ENCODE data around the gene RUSF1. TPM values are rescaled to one million over a fixed set of nuclear protein-coding genes. Genes with fewer than 3 reads are reported as not detected.

The RUSF1 gene
- total and polyA plus RNA-seq, 9 of the 15 experiments (the other 6 are each of a cell fraction or from before 2014, with no cell fraction given) = 0.80 to 52.8 (median 27.6) TPM

DNA sequence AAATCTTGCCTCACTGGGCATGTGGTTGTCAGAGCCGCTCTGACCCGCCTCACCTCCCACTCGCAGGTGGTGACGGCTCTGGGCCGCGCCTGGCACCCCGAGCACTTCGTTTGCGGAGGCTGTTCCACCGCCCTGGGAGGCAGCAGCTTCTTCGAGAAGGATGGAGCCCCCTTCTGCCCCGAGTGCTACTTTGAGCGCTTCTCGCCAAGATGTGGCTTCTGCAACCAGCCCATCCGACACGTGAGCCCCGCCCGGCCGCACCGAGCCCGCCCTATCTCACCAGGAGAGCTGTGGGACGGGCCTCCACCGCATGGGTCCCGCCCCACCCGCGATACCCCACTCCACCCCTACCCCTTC lies 32.3 kb downstream of the RUSF1 start (continued):
- TF ChIP-seq, protein P1, sequence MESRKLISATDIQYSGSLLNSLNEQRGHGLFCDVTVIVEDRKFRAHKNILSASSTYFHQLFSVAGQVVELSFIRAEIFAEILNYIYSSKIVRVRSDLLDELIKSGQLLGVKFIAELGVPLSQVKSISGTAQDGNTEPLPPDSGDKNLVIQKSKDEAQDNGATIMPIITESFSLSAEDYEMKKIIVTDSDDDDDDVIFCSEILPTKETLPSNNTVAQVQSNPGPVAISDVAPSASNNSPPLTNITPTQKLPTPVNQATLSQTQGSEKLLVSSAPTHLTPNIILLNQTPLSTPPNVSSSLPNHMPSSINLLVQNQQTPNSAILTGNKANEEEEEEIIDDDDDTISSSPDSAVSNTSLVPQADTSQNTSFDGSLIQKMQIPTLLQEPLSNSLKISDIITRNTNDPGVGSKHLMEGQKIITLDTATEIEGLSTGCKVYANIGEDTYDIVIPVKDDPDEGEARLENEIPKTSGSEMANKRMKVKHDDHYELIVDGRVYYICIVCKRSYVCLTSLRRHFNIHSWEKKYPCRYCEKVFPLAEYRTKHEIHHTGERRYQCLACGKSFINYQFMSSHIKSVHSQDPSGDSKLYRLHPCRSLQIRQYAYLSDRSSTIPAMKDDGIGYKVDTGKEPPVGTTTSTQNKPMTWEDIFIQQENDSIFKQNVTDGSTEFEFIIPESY (CRISPR knock-in tag; IDR thresholded peaks at IDR 0.05) = peak; percentile 70; the same call in 1 of the 2 replicates
- TF ChIP-seq MED1 (CRISPR knock-in tag; IDR thresholded peaks at IDR 0.05; ENCODE audit: borderline replicate concordance) (no peak), OTX1 (CRISPR knock-in tag; IDR thresholded peaks at IDR 0.05) (no peak), TCF3 (CRISPR knock-in tag; IDR thresholded peaks at IDR 0.05) (no peak)

DNA sequence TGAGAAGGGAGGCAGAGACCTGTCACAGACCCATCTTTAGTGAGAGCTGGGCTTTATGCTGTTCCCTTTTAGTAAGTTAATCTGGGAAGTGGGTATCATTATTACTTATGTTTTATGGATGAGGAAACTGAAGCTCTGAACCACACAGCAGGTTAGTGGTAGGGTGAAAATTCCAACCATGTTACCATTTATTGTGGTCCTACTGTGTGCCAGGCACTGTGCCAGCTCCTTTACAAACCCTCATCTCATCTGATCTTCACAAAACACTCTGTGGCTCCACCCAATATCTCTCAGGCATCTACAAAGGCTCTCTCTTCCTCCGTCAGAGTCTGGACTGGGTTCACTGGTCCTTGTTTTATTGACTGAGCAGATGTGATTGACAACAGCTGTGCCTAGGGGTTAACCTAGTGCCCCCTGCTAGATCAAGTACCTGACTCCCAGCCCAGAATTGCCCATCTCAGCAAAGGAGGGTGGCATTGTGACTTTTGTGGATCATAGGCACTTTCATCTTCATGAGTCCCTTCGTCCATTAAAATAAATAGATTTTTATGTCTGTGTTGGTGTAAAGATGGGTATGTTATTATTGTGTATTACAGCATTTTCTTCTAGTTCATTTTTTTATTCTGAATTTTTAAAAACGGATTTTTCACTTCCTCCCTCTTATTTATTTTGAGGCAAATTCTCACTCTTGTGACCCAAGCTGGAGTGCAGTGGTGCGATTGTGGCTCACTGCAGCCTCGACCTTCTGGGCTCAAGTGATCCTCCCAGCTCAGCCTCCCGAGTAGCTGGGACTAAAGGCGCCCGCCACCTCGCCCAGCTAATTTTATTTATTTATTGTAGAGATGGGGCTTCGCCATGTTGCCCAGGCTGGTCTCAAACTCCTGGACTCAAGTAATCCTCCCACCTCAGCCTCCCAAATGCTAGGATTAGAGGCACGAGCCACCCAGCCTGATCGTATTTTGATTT lies 33.1 kb downstream of the RUSF1 start:
- Histone ChIP-seq H4K20me1 (replicated peaks; ENCODE audit: control insufficient read depth, insufficient read depth, low read length) (no peaks in the 10 kb centered on the region), H2AFZ (ENCODE audit: low read depth, low read length) (peak overlapping the region; percentile 70; the same call in 1 of the 2 replicates), H3K9me3 (replicated peaks; ENCODE audit: control insufficient read depth, insufficient read depth, low read depth, low read length) (no peaks in the 10 kb centered on the region), H3K4me3 (no peak overlapping the region), H3K27me3 (ENCODE audit: control insufficient read depth in 2 of 2, insufficient read depth in 2 of 2, low read length in 2 of 2) (no peaks in the 10 kb centered on the region), H3K9ac (ENCODE audit: insufficient read depth in 1 of 2, low read depth in 2 of 2, low read length in 2 of 2) (no peak overlapping the region), H3K36me3 (ENCODE audit: control insufficient read depth, insufficient read depth, low read length) (no peaks in the 10 kb centered on the region), H3K4me1 (replicated peaks in 1 of 2; ENCODE audit: control insufficient read depth in 2 of 2, insufficient read depth in 2 of 2, low read length in 2 of 2) (peaks cover 30 to 62% of the 10 kb centered on the region in 2 experiments), H3K4me2 (ENCODE audit: insufficient read depth, low read length) (no peak overlapping the region), H3K9me1 (ENCODE audit: control insufficient read depth, insufficient read depth, low read length) (no peaks in the 10 kb centered on the region), H3K27ac (ENCODE audit: extremely low read depth, low read depth, low read length) (no peak overlapping the region; the same call in 2 of the 3 replicates), H3K79me2 (ENCODE audit: control insufficient read depth, insufficient read depth, low read length) (no peaks in the 10 kb centered on the region)
- FAIRE-seq = no peak
- intact Hi-C loops (cut with micrococcal nuclease) = loop anchor here (5.0 kb wide), 1 partner anchor 47 kb away; no protein-coding TSS in a partner anchor
- ATAC-seq = no peak
- WGBS (ENCODE audit: insufficient coverage, low coverage, missing lambda C conversion rate) = 83% methylated on average over 12 of the region's 12 CpGs
- no peak for DNase-seq (ENCODE audit: extremely low read depth in 1 of 4, low spot score in 3 of 4)
- ChIA-PET CTCF (ENCODE audit: low intra/inter-chr PET ratio) (no interaction called here), POLR2A (interaction anchor here (0.6 to 0.7 kb wide), 3 partner anchors 38 to 451 kb away, joined by 3 read pairs; no protein-coding TSS in a partner anchor)
- in situ Hi-C loops (cut with MboI) = no loop called here
- TF ChIP-seq NFIC (IDR thresholded peaks at IDR 0.05) (peak; percentile 7; the same call in 1 of the 2 replicates), FOXP1 (CRISPR knock-in tag; IDR thresholded peaks at IDR 0.05) (no peak), RAD21 (CRISPR knock-in tag; conservative IDR thresholded peaks at IDR 0.05 in 1 of 2, IDR thresholded peaks at IDR 0.05 in 1 of 2) (no peak), GATAD2B (IDR thresholded peaks at IDR 0.05; ENCODE audit: borderline replicate concordance) (no peak), ZKSCAN1 (IDR thresholded peaks at IDR 0.05; ENCODE audit: low read depth, low read length) (peak; percentile 95)
- BruUV-seq (replicated peaks) = no TSS peak

Data from K562 (cell line).